Lower lobe of right lung (tissue), 2 donors: ENCODE measurements around the gene FBLN2. TPM values are rescaled to one million over a fixed set of nuclear protein-coding genes. Genes with fewer than 3 reads are reported as not detected.
"Not testable (repeated sequence)": the region's sequence is repeated elsewhere in the genome, so short reads cannot be mapped to it uniquely, and the experiment has no call there.

Source experiments
- ATAC-seq, 2 donors: fragments of 200-7000 bp; cut with Tn5 transposase; one replicate each; pipeline ENCODE4 v1.9.1; 2020 to 2022; ENCODE audit warnings: mild to moderate bottlenecking in 2 of 2, moderate library complexity in 2 of 2
- DNase-seq: peaks from one replicate; pipeline ENCODE4 v3.0.0-alpha.2; 2020
- H3K27ac ChIP-seq: fragments of 200-600 bp; one replicate; pipeline ENCODE4 v1.8.0; 2022
- H3K27me3 ChIP-seq: fragments of 200-600 bp; one replicate; pipeline ENCODE4 v1.8.0; 2022; ENCODE audit warnings: low read depth
- H3K36me3 ChIP-seq: fragments of 200-600 bp; one replicate; pipeline ENCODE4 v1.8.0; 2022; ENCODE audit warnings: mild to moderate bottlenecking
- H3K4me1 ChIP-seq: fragments of 200-600 bp; one replicate; pipeline ENCODE4 v1.8.0; 2022
- H3K4me3 ChIP-seq: fragments of 200-600 bp; one replicate; pipeline ENCODE4 v1.8.0; 2022; ENCODE audit warnings: mild to moderate bottlenecking
- H3K9me3 ChIP-seq: fragments of 200-600 bp; one replicate; pipeline ENCODE4 v1.8.0; 2022
- intact Hi-C: fragments of 100-400 bp; cut with DNase I; formaldehyde crosslinking; loops from one replicate; pipeline ENCODE4 v1.11.0; 2022
- total RNA-seq: library from RNA; stranded (reverse); fragmentation: NEBNext Ultra II Directional; extraction: Animal tissue kit (Norgen Biotek cat#: 25700); gene quantifications from one replicate; pipeline ENCODE4 v1.2.1, GENCODE V29; 2021
- TF ChIP-seq, protein P1 (sequence below): fragments of 200-600 bp; IDR thresholded peaks from one replicate; pipeline ENCODE4 v1.8.0; 2022; ENCODE audit warnings: antibody characterized with exemption, mild to moderate bottlenecking
- donor health status: DM: no; HTN: yes; CAD: no; lungs with severe emphysema.

The FBLN2 gene
- total RNA-seq, 1 donor from 2014 or later, result 40.8 TPM

DNA sequence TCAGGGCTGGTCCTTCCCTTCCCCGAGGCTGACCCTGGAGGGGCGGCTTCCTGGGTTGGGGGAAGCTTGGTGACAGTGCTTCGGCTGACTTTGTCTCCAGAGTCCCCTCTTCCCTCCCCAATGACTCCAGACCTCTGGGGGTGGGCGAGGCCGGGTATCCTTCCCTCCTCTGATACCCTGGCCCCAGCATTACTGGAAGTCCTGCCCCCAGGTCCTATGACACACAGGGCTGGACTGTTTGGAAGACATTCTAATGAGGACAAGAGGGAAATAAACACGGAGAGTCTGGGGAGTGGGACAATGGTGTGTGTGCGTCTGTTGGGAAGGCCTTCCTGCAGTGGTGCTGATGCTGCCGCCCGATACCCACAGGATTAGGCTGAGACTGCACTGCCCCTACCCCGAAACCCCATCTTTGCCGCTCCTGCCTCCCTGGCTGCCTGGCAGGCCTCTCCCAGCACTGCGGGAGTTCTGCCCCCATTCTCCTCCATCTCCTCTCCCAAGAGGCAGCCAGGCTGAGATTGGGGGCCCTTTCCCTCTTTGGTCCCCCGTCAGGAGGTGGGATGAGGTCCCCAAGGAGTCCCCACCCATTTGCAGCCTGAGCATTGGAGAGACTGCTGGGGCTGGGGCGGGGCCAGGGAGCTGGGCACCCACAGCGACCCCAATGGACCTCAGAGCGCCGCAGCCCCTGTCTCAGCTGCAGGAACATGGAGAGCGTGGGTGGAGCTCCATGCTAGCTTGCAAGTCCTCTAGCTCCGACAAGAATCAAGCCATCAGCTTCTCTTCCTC, 29.7 kb upstream of the FBLN2 start:
- DNase-seq, result no peak
- TF ChIP-seq, protein P1, sequence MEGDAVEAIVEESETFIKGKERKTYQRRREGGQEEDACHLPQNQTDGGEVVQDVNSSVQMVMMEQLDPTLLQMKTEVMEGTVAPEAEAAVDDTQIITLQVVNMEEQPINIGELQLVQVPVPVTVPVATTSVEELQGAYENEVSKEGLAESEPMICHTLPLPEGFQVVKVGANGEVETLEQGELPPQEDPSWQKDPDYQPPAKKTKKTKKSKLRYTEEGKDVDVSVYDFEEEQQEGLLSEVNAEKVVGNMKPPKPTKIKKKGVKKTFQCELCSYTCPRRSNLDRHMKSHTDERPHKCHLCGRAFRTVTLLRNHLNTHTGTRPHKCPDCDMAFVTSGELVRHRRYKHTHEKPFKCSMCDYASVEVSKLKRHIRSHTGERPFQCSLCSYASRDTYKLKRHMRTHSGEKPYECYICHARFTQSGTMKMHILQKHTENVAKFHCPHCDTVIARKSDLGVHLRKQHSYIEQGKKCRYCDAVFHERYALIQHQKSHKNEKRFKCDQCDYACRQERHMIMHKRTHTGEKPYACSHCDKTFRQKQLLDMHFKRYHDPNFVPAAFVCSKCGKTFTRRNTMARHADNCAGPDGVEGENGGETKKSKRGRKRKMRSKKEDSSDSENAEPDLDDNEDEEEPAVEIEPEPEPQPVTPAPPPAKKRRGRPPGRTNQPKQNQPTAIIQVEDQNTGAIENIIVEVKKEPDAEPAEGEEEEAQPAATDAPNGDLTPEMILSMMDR, result no peak
- Histone ChIP-seq H3K36me3 (no peaks in the 10 kb centered on the region), H3K9me3 (no peaks in the 10 kb centered on the region), H3K4me3 (no peak overlapping the region), H3K27ac (no peak overlapping the region), H3K27me3 (no peaks in the 10 kb centered on the region), H3K4me1 (no peaks in the 10 kb centered on the region)
- intact Hi-C loops, result no loop called here
- no peak for ATAC-seq

DNA sequence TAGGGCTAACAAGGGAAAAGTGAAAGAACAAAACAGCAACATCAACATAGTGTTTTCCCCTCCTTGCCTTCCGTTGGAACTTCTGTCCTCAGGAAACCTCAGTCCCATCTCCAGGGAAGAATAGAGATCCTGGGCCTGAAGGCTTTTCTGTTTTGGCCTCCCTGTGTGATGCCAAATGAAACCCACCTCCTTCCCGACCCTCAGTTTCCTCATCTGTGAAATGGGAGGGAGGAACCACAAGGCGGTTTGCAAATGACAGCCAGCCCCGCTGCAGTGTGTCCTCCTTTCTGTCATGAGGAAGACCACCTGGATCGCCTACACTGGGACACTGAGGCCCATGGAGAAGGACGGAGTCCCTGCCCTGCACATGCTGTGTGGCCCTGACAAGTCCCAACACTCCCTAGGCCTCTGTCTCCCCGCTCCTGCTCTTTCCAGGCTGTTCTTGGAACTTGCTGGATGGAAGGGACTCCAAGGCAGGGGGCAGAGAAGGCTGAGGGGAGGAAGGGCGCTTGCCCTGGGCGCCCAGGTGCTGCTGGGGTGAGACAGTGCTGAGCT, 28.5 kb upstream of the FBLN2 start:
- DNase-seq (no peak), ATAC-seq (no peak)
- Histone ChIP-seq H3K4me1 (no peaks in the 10 kb centered on the region), H3K27me3 (no peaks in the 10 kb centered on the region), H3K4me3 (no peak overlapping the region), H3K9me3 (no peaks in the 10 kb centered on the region), H3K27ac (no peak overlapping the region), H3K36me3 (no peaks in the 10 kb centered on the region)
- intact Hi-C loops, result no loop called here
- TF ChIP-seq, protein P1, result no peak

DNA sequence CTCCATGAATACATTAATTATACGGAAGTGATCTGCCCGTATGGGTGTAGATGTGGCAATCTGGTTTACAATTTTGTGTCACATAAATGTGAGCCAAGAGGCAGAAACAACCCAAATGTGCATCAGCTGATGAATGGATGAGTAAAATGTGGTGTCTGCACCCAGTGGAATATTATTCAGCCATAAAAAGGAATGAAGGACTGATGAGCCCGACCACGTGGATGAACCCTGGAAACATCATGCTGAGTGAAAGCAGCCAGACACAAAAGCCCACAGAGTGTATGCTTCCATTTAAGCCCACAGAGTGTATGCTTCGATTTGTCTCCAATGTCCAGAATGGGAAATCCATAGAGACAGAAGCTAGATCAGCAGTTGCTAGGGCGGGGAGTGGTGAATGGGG, 27.6 kb upstream of the FBLN2 start:
- Histone ChIP-seq H3K27ac (no peak overlapping the region), H3K9me3 (no peaks in the 10 kb centered on the region), H3K4me1 (no peaks in the 10 kb centered on the region), H3K27me3 (no peaks in the 10 kb centered on the region), H3K36me3 (no peaks in the 10 kb centered on the region), H3K4me3 (no peak overlapping the region)
- ATAC-seq, result no peak
- no peak for DNase-seq
- intact Hi-C loops, result no loop called here
- TF ChIP-seq, protein P1, result no peak

DNA sequence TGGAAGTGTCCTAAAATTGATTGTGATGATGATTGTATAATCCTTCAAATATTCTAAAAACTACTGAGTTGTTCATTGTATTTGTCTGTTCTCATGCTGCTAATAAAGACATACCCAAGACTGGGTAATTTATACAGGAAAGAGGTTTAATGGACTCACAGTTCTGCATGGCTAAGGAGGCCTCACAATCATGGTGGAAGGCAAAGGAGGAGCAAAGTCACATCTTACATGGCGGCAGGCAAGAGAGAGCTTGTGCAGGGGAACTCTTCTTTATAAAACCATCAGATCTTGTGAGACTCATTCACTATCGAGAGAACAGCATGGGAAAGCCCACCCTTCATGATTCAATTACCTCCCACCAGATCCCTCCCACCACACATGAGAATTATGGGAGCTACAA, 27.2 kb upstream of the FBLN2 start:
- not testable (repeated sequence) for DNase-seq, ATAC-seq

DNA sequence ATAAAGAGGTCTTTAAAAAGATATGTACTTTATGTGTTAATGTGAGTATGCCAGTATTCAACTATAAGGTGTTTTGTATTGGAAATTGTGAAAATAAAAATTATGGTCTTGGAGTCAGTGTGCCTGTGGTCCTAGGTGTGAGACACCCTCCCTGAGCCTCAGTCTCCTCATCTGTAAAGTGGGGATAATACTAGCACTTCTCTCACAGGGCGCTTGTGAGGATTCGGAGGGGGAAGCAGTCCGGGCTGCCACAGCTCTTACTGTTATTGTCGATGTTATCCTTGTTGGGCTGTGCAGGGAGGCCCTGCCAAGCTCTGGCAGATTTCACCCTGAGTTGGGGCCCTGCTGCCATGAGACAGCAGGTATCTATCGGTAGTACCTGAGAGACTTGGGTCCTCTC, 26.7 kb upstream of the FBLN2 start:
- no peak for ATAC-seq
- no peaks in the 10 kb centered on the region for H3K4me1 ChIP-seq
- no peaks in the 10 kb centered on the region for H3K27me3 ChIP-seq
- H3K27ac ChIP-seq, result no peak overlapping the region
- TF ChIP-seq, protein P1, result no peak
- H3K4me3 ChIP-seq, result no peak overlapping the region
- no peak for DNase-seq
- no peaks in the 10 kb centered on the region for H3K9me3 ChIP-seq
- H3K36me3 ChIP-seq, result no peaks in the 10 kb centered on the region
- intact Hi-C loops, result no loop called here

More for the DNA sequence above, 27.2 kb upstream of the FBLN2 start:
- H3K27ac ChIP-seq, H3K4me3 ChIP-seq, intact Hi-C loops, H3K36me3 ChIP-seq, H3K9me3 ChIP-seq, H3K4me1 ChIP-seq, H3K27me3 ChIP-seq: not testable (repeated sequence)

DNA sequence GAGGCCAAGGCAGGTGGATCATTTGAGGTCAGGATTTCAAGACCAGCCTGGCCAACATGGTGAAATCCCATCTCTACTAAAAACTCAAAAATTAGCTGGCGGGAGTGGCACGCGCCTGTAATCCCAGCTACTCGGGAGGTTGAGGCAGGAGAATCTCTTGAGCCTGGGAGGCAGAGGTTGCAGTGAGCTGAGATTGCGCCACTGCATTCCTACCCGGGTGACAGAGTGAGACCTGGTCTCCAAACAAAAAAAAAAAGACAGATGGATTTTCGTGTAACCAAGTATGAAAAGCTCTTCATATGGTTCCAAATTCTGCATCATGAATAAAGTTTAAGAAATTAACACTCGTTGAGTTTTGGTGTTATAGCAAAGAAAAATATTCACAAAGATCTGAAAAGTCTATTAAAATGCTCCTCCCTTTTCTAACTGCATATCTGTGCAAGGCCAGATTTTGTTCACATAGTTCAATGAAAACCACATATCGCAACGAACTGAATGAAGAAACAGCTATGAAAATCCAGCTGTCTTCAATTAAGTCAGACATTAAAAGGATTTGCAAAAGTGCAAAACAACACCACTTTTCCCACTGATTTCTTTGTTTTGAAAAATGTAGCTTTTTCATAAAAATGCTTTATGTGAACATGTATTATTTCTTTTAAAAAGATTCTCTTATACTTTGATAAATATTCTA, 23.8 kb upstream of the FBLN2 start:
- Histone ChIP-seq H3K36me3 (no peaks in the 10 kb centered on the region), H3K27me3 (no peaks in the 10 kb centered on the region), H3K4me1 (no peaks in the 10 kb centered on the region), H3K27ac (no peak overlapping the region), H3K9me3 (no peaks in the 10 kb centered on the region), H3K4me3 (no peak overlapping the region)
- DNase-seq (no peak), ATAC-seq (no peak)
- intact Hi-C loops, result no loop called here
- TF ChIP-seq, protein P1, result no peak
